B cell (primary cell): Measurements from ENCODE around the gene PDIA2. TPM values are rescaled to one million over a fixed set of nuclear protein-coding genes. Genes with fewer than 3 reads are reported as not detected.

Source experiments
- ATAC-seq: fragments of 200-7000 bp; cut with Tn5 transposase; one replicate; pipeline ENCODE4 v1.10.0; 2021; ENCODE audit warnings: low read depth, mild to moderate bottlenecking, moderate number of reproducible peaks, moderate library complexity
- CTCF ChIA-PET: fragments of 350-600 bp; sonication (Branson Sonifier 250); formaldehyde crosslinking; loops from one replicate; lab custom pipeline; 2021; ENCODE audit warnings: antibody characterized with exemption, inconsistent platforms; lab: Charles Lee
- POLR2A ChIA-PET: fragments of 350-600 bp; sonication (Branson Sonifier 250); formaldehyde crosslinking; loops from one replicate; lab custom pipeline; 2021; ENCODE audit warnings: antibody characterized with exemption; lab: Charles Lee
- DNase-seq: peaks from one replicate; pipeline ENCODE4 v3.0.0; 2013
- H2AFZ ChIP-seq: 2 replicates; pipeline ENCODE4 v1.6.1; 2012; ENCODE audit warnings: mild to moderate bottlenecking, low read depth, low read length; ENCODE audit not compliant: insufficient read depth, poor library complexity, severe bottlenecking
- H3K27ac ChIP-seq, 2 donors: 1 replicate in 1 of 2; 2 replicates in 1 of 2; pipeline ENCODE4 v1.5.1; 2012 to 2013; ENCODE audit warnings: low read length in 2 of 2, mild to moderate bottlenecking in 2 of 2, moderate library complexity in 1 of 2
- H3K27me3 ChIP-seq, 4 experiments: fragments of 200-600 bp in 1 of 4; sonication (generic) in 1 of 4; replicated peaks in 1 of 4; 1 replicate in 2 of 4; 2 replicates in 2 of 4; pipeline versions ENCODE4 v1.6.1 to v1.7.0; 2013 to 2016; ENCODE audit warnings: low read length in 3 of 4, mild to moderate bottlenecking in 2 of 4, mixed read lengths in 1 of 4, moderate library complexity in 1 of 4; ENCODE audit not compliant: insufficient read depth in 4 of 4, control insufficient read depth in 3 of 4; ENCODE audit errors: control extremely low read depth in 1 of 4
- H3K36me3 ChIP-seq, 2 experiments: replicated peaks in 1 of 2; 1 replicate in 1 of 2; 2 replicates in 1 of 2; pipeline versions ENCODE4 v1.6.1 to v1.7.1; 2013; ENCODE audit warnings: low read length in 1 of 2; ENCODE audit not compliant: insufficient read depth in 2 of 2, control insufficient read depth in 1 of 2; ENCODE audit errors: control extremely low read depth in 1 of 2, extremely low read depth in 1 of 2
- H3K4me1 ChIP-seq, 2 donors: fragments of 200-600 bp in 1 of 2; sonication (generic) in 1 of 2; 1 replicate in 1 of 2; 2 replicates in 1 of 2; pipeline versions ENCODE4 v1.5.1 to v1.6.1; 2013 to 2017; ENCODE audit warnings: low read length in 2 of 2; ENCODE audit not compliant: control insufficient read depth in 2 of 2, insufficient read depth in 2 of 2
- H3K4me2 ChIP-seq: replicated peaks from 2 replicates; pipeline ENCODE3; 2012; ENCODE audit warnings: mild to moderate bottlenecking, low read depth, low read length; ENCODE audit not compliant: poor library complexity, severe bottlenecking
- H3K4me3 ChIP-seq, 5 experiments: fragments of 200-600 bp in 1 of 5; sonication (generic) in 1 of 5; 1 replicate in 3 of 5; 2 replicates in 2 of 5; pipeline versions ENCODE4 v1.5.1 to v1.7.0; 2011 to 2016; ENCODE audit warnings: low read length in 4 of 5, mild to moderate bottlenecking in 4 of 5, low read depth in 2 of 5, control low read depth in 1 of 5, moderate library complexity in 1 of 5; ENCODE audit not compliant: insufficient read depth in 1 of 5; ENCODE audit errors: control extremely low read depth in 1 of 5, extremely low read depth in 1 of 5
- H3K79me2 ChIP-seq: fragments of 200-600 bp; sonication (generic); one replicate; pipeline ENCODE4 v1.6.0; 2016; ENCODE audit warnings: low read length; ENCODE audit not compliant: control insufficient read depth, insufficient read depth
- H3K9ac ChIP-seq: fragments of 200-600 bp; sonication (generic); 2 replicates; pipeline ENCODE4 v1.6.1; 2017; ENCODE audit warnings: mild to moderate bottlenecking, low read length, moderate library complexity
- H3K9me3 ChIP-seq, 3 donors: one replicate each; pipeline versions ENCODE4 v1.6.1 to v1.7.1; 2013; ENCODE audit warnings: low read length in 2 of 3; ENCODE audit not compliant: control insufficient read depth in 2 of 3, insufficient read depth in 1 of 3; ENCODE audit errors: control extremely low read depth in 1 of 3
- H4K20me1 ChIP-seq: 2 replicates; pipeline ENCODE4 v1.6.0; 2012; ENCODE audit warnings: mild to moderate bottlenecking, low read length; ENCODE audit not compliant: insufficient read depth, control insufficient read depth, poor library complexity, severe bottlenecking
- H3K27ac Mint-ChIP-seq: one replicate; pipeline ENCODE4 v1.8.0; 2021; ENCODE audit warnings: mixed read lengths
- H3K27me3 Mint-ChIP-seq: one replicate; pipeline ENCODE4 v1.8.0; 2021; ENCODE audit warnings: mixed read lengths
- H3K4me1 Mint-ChIP-seq: one replicate; pipeline ENCODE4 v1.8.0; 2021; ENCODE audit warnings: mixed read lengths
- H3K4me3 Mint-ChIP-seq: one replicate; pipeline ENCODE4 v1.8.0; 2021; ENCODE audit warnings: mixed read lengths
- H3K9me3 Mint-ChIP-seq: one replicate; pipeline ENCODE4 v1.8.0; 2022; ENCODE audit warnings: mixed read lengths; ENCODE audit not compliant: insufficient read depth
- CTCF ChIP-seq: fragments of 200-600 bp; IDR thresholded peaks from one replicate; pipeline ENCODE4 v1.8.0; 2022; ENCODE audit warnings: antibody characterized with exemption, mild to moderate bottlenecking
- EZH2 ChIP-seq: IDR thresholded peaks from 2 replicates; pipeline ENCODE4 v1.6.1; 2012; ENCODE audit warnings: borderline replicate concordance, low read depth, mild to moderate bottlenecking, moderate library complexity, low read length; ENCODE audit not compliant: insufficient read depth, poor library complexity, severe bottlenecking
- WGBS: methylation state at CpG from one replicate; pipeline ENCODE4 v1.1.5; 2013; ENCODE audit warnings: missing lambda C conversion rate; ENCODE audit not compliant: insufficient coverage; 5-methylcytosine and 5-hydroxymethylcytosine counted together
- intact Hi-C: fragments of 100-400 bp; cut with micrococcal nuclease; formaldehyde crosslinking; loops from one replicate; pipeline ENCODE4 v1.10.0; 2022
- polyA plus RNA-seq: library from polyadenylated mRNA; depleted of rRNA; stranded (reverse); fragments of >200 nt; gene quantifications from 2 replicates; pipeline ENCODE4 v1.2.3, GENCODE V29; 2012
- total RNA-seq, 2 donors: library from RNA; stranded (reverse); fragments of 120-200 nt in 1 of 2; gene quantifications; 1 replicate in 1 of 2; 2 replicates in 1 of 2; pipeline versions ENCODE4 v1.2.3 to v1.2.4, GENCODE V29; 2013 to 2022

PDIA2 gene
- total and polyA plus RNA-seq, 2 donors (not counting 1 experiment from before 2014, with no cell fraction given), result 0.06 TPM; not detected in 1

- POLR2A ChIA-PET, result no interaction called here
- no peak for DNase-seq
- no peak for ATAC-seq
- CTCF ChIA-PET, result no interaction called here
- no peaks in the 10 kb centered on the region for H3K79me2 ChIP-seq
- peaks cover 0 to 6% (median 0%) of the 10 kb centered on the region in 3 donors for H3K9me3 ChIP-seq
- no peaks in the 10 kb centered on the region for H3K27me3 Mint-ChIP-seq
- H4K20me1 ChIP-seq, result peaks cover 8% of the 10 kb centered on the region
- no peaks in the 10 kb centered on the region for H3K9me3 Mint-ChIP-seq
- TF ChIP-seq CTCF (no peak), EZH2 (no peak)
- H3K4me3 Mint-ChIP-seq, result no peak overlapping the region
- H3K4me1 Mint-ChIP-seq, result no peaks in the 10 kb centered on the region
- H3K27me3 ChIP-seq, result no peaks in the 10 kb centered on the region
- H3K4me2 ChIP-seq, result no peak overlapping the region
- H3K27ac Mint-ChIP-seq, result no peak overlapping the region
- no peak overlapping the region for H3K4me3 ChIP-seq
- H2AFZ ChIP-seq, result no peak overlapping the region
- H3K9ac ChIP-seq, result no peak overlapping the region
- intact Hi-C loops, result no loop called here
- peaks cover 0 to 44% of the 10 kb centered on the region in 2 experiments for H3K36me3 ChIP-seq
- WGBS, result 96% methylated on average over 26 of the region's 33 CpGs
- no peak overlapping the region for H3K27ac ChIP-seq
- no peaks in the 10 kb centered on the region for H3K4me1 ChIP-seq
Observed at GRCh38 chr16:287981-288920, 5.3 kb downstream of the PDIA2 start.

GRCh38 chr16:289395-289997 is 6.5 kb downstream of the PDIA2 start:
- ChIA-PET CTCF (no interaction called here), POLR2A (no interaction called here)
- TF ChIP-seq EZH2 (no peak), CTCF (no peak)
- no peaks in the 10 kb centered on the region for H3K4me1 Mint-ChIP-seq
- no peaks in the 10 kb centered on the region for H3K79me2 ChIP-seq
- no peak overlapping the region for H3K4me3 Mint-ChIP-seq
- DNase-seq (no peak), ATAC-seq (no peak)
- no peak overlapping the region for H3K27ac Mint-ChIP-seq
- H3K9me3 Mint-ChIP-seq, result no peaks in the 10 kb centered on the region
- intact Hi-C loops, result no loop called here
- peaks cover 0 to 44% of the 10 kb centered on the region in 2 experiments for H3K36me3 ChIP-seq
- WGBS, result 94% methylated on average over 22 of the region's 22 CpGs
- H3K27me3 Mint-ChIP-seq, result no peaks in the 10 kb centered on the region
- no peak overlapping the region for H3K4me2 ChIP-seq
- no peak overlapping the region for H2AFZ ChIP-seq
- H3K9ac ChIP-seq, result no peak overlapping the region
- no peak overlapping the region for H3K27ac ChIP-seq
- H4K20me1 ChIP-seq, result peaks cover 8% of the 10 kb centered on the region
- H3K4me1 ChIP-seq, result no peaks in the 10 kb centered on the region
- H3K4me3 ChIP-seq, result no peak overlapping the region
- no peaks in the 10 kb centered on the region for H3K27me3 ChIP-seq
- H3K9me3 ChIP-seq, result peaks cover 0 to 6% (median 0%) of the 10 kb centered on the region in 3 donors
